Transverse colon (tissue), 4 donors: Measurements from ENCODE around the gene SIRT4. TPM values are rescaled to one million over a fixed set of nuclear protein-coding genes. Genes with fewer than 3 reads are reported as not detected.

ENCODE experiments used
- DNase-seq: peaks from one replicate; pipeline ENCODE4 v3.0.0-alpha.2; 2019
- H3K27ac ChIP-seq, 4 donors: fragments of 200-600 bp; sonication (generic); 2 replicates each; pipeline ENCODE4 v1.5.1; 2016 to 2018; ENCODE audit warnings: inconsistent platforms in 4 of 4
- H3K27me3 ChIP-seq: fragments of 200-600 bp; sonication (generic); 2 replicates; pipeline ENCODE4 v1.5.1; 2017; ENCODE audit warnings: inconsistent platforms
- H3K36me3 ChIP-seq, 4 donors: fragments of 200-600 bp; sonication (generic); 2 replicates each; pipeline ENCODE4 v1.5.1; 2017 to 2019; ENCODE audit warnings: inconsistent platforms in 4 of 4
- H3K4me1 ChIP-seq, 4 donors: fragments of 200-600 bp; sonication (generic); 2 replicates each; pipeline ENCODE4 v1.5.1; 2017 to 2020; ENCODE audit warnings: inconsistent platforms in 4 of 4
- H3K4me3 ChIP-seq, 4 donors: fragments of 200-600 bp; sonication (generic); 1 replicate in 1 of 4; 2 replicates in 3 of 4; pipeline versions ENCODE4 v1.5.1 to v1.6.1; 2017 to 2019; ENCODE audit warnings: inconsistent platforms in 4 of 4
- H3K9me3 ChIP-seq, 2 donors: fragments of 200-600 bp; sonication (generic); 2 replicates each; pipeline ENCODE4 v1.5.1; 2017 to 2019; ENCODE audit warnings: inconsistent platforms in 2 of 2
- EP300 ChIP-seq: sonication (generic); formaldehyde crosslinking; IDR thresholded peaks from one replicate; pipeline ENCODE4 v1.6.1; 2017; ENCODE audit warnings: antibody characterized with exemption, low read depth
- POLR2A ChIP-seq: fragments of 450-650 bp; IDR thresholded peaks from one replicate; pipeline ENCODE4 v1.6.1; 2016; ENCODE audit warnings: antibody characterized with exemption, mild to moderate bottlenecking, moderate library complexity
- POLR2AphosphoS5 ChIP-seq, 3 donors: sonication (generic); formaldehyde crosslinking; IDR thresholded peaks; one replicate each; pipeline ENCODE4 v1.6.1; 2016; ENCODE audit warnings: antibody characterized with exemption in 3 of 3
- WGBS, 2 donors: methylation state at CpG; one replicate each; pipeline ENCODE4 v1.1.5; 2018; ENCODE audit warnings: low coverage in 1 of 2; 5-methylcytosine and 5-hydroxymethylcytosine counted together
- in situ Hi-C, 4 donors: fragments of 200-750 bp; cut with MboI; loops; one replicate each; pipeline versions ENCODE4 v1.15.0 to v1.15.1; 2017; ENCODE audit warnings: low sequenced_read_pairs in 3 of 4, low pct_ligation_motif_present in 1 of 4, low pct_unique_long_range_greater_than_20kb in 1 of 4
- intact Hi-C: fragments of 100-400 bp; cut with DNase I; formaldehyde crosslinking; loops from one replicate; pipeline ENCODE4 v1.15.1; 2023; ENCODE audit warnings: low total_unique reads
- total RNA-seq, 4 donors: library from RNA; depleted of rRNA; stranded (reverse); fragments of >200 nt; gene quantifications; one replicate each; pipeline ENCODE4 v1.1.0, GENCODE V29; 2016
- TF ChIP-seq, protein P1 (sequence below), 5 experiments: fragments of 200-600 bp in 3 of 5; fragments of 450-650 bp in 2 of 5; sonication (generic) in 3 of 5; IDR thresholded peaks; 1 replicate in 2 of 5; 2 replicates in 3 of 5; pipeline ENCODE4 v1.5.1; 2016 to 2017; ENCODE audit warnings: antibody characterized with exemption in 5 of 5, inconsistent platforms in 3 of 5, mild to moderate bottlenecking in 2 of 5, moderate library complexity in 1 of 5

The SIRT4 gene
- total RNA-seq, 4 donors from 2014 or later, result 0.95 to 1.9 TPM; not detected in 2

DNA sequence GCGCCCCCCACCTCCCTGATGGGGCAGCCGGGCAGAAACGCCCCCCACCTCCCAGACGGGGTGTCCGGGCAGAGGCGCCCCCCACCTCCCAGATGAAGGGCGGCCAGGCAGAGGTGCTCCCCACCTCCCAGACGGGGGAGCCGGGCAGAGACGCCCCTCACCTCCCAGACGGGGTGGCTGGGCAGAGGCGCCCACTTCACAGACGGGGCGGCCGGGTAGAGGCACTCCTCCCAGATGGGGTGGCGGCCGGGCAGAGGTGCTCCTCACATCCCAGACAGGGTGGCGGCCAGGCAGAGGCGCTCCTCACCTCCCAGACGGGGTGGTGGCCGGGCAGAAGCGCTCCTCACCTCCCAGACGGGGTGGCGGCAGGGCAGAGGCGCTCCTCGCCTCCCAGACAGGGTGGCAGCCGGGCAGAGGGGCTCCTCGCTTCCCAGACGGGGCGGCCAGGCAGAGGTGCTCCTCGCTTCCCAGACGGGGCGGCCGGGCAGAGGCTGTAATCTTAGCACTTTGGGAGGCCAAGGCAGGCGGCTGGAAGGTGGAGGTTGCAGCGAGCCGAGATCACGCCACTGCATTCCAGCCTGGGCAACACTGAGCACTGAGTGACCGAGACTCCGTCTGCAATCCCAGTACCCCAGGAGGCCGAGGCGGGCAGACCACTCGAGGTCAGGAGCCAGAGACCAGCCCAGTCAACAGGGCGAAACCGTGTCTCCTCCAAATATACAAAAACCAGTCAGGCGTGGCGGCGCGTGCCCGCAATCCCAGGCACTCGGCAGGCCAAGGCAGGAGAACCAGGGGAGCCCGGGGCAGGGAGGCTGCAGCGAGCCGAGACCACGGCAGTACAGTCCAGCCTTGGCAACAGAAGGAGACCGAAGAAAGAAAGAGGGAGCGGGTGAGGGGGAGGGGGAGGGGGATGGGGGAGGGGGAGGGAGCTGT, 23.7 kb upstream of the SIRT4 start:
- Histone ChIP-seq H3K27ac (no peak overlapping the region), H3K9me3 (no peaks in the 10 kb centered on the region), H3K4me1 (no peaks in the 10 kb centered on the region), H3K4me3 (no peak overlapping the region), H3K27me3 (no peaks in the 10 kb centered on the region), H3K36me3 (no peaks in the 10 kb centered on the region)
- no peak for TF ChIP-seq POLR2A
- TF ChIP-seq EP300, result no peak
- TF ChIP-seq POLR2AphosphoS5 (IDR thresholded peaks at IDR 0.05), result no peak
- TF ChIP-seq, protein P1, sequence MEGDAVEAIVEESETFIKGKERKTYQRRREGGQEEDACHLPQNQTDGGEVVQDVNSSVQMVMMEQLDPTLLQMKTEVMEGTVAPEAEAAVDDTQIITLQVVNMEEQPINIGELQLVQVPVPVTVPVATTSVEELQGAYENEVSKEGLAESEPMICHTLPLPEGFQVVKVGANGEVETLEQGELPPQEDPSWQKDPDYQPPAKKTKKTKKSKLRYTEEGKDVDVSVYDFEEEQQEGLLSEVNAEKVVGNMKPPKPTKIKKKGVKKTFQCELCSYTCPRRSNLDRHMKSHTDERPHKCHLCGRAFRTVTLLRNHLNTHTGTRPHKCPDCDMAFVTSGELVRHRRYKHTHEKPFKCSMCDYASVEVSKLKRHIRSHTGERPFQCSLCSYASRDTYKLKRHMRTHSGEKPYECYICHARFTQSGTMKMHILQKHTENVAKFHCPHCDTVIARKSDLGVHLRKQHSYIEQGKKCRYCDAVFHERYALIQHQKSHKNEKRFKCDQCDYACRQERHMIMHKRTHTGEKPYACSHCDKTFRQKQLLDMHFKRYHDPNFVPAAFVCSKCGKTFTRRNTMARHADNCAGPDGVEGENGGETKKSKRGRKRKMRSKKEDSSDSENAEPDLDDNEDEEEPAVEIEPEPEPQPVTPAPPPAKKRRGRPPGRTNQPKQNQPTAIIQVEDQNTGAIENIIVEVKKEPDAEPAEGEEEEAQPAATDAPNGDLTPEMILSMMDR (IDR thresholded peaks at IDR 0.05), result no peak
- DNase-seq, result no peak
- intact Hi-C loops, result no loop called here
- WGBS, 2 donors, result 96% methylated on average over 56 of the region's 57 CpGs; no CpG with 5 or more reads in 1 of the 2 donors
- in situ Hi-C loops, result no loop called here

DNA sequence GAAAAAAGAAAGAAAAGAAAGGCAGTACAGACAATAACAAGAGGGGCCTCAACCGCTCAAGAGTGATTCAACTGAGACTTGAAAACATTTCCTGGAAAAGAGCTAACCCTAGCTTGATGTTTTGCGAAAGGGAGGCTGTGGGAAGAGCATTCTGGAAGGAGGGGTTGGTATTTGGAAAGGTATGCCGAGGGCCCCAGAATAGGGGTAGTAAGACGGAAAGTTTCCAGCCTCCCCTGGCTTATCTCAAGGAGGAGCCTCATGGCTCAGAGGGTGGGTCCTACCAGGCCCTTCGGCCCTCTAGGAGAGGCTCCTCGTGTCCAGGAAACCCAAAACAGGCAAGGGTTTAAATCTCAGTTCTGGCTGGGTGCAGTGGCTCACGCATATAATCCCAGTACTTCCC, 18.8 kb upstream of the SIRT4 start:
- DNase-seq, result no peak
- in situ Hi-C loops, result no loop called here
- WGBS, 2 donors, result 70 to 100% methylated on average over 2 to 7 of the region's 7 CpGs
- Histone ChIP-seq H3K4me3 (no peak overlapping the region), H3K27ac (no peak overlapping the region), H3K36me3 (no peaks in the 10 kb centered on the region), H3K9me3 (no peaks in the 10 kb centered on the region), H3K4me1 (no peaks in the 10 kb centered on the region), H3K27me3 (no peaks in the 10 kb centered on the region)
- TF ChIP-seq, protein P1 (IDR thresholded peaks at IDR 0.05), result no peak
- TF ChIP-seq EP300 (no peak), POLR2AphosphoS5 (IDR thresholded peaks at IDR 0.05) (no peak)
- intact Hi-C loops, result no loop called here

DNA sequence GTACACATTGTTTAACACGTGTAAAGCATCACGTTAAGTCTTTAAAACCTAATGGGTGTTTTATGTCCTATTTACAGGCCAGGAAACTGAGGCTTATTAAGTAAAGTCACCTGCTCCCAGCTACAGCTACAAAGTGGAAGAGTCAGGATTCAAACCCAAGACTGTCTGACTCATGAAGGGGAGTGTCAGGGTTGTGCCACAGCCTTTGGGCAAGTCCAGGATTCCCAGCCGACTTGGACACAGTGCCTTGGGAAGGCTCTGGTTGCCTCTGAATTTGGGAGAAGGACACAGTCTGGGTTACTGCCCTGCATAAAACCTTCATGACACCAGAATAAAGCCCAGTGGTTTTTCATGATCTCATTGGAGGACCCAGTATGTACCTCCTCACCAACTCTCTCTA, 17.7 kb upstream of the SIRT4 start:
- DNase-seq, result no peak
- TF ChIP-seq, protein P1 (IDR thresholded peaks at IDR 0.05), result no peak
- TF ChIP-seq POLR2A (no peak), POLR2AphosphoS5 (IDR thresholded peaks at IDR 0.05) (no peak), EP300 (no peak)
- H3K27ac ChIP-seq, result no peak overlapping the region
- no peaks in the 10 kb centered on the region for H3K36me3 ChIP-seq
- no peaks in the 10 kb centered on the region for H3K4me1 ChIP-seq
- WGBS, 2 donors, result 53 to 66% methylated on average over 2 to 3 of the region's 3 CpGs
- intact Hi-C loops (no loop called here), in situ Hi-C loops (no loop called here)
- H3K9me3 ChIP-seq, result no peaks in the 10 kb centered on the region
- H3K27me3 ChIP-seq, result no peaks in the 10 kb centered on the region
- H3K4me3 ChIP-seq, result no peak overlapping the region

DNA sequence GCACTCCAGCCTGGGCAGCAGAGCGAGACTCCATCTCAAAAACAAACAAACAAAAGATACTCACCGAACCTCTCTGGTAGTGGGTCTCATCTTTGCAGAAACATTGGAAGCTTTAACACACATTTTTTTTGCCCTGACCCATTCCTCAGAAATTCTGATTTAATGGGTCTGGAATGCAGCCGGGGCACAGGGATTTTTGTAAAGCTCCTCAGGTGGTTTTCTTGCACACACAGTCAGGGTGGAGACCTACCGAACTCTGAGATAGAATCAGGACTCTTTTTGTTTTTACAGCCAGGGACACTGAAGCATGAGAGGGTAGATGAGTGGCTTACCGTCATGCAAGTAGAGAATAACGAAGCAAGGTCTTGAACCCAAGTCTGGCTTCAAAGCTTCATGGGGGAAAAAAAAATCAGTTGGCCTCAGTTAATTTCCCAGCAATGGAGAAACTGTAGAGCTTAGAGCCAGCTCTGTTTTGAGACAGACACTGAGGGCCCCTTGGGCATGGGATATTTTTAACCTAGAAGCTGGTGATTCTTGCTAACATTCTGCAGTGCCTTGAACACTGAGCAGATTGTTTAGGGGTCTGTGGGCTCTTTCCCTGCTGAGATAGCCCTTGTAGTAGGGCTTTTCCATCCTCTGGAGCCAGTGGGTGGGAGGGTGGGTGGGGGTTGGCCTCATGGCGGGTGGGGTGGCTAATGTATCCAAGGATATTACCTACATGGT, 15.2 kb upstream of the SIRT4 start:
- Histone ChIP-seq H3K9me3 (no peaks in the 10 kb centered on the region), H3K4me1 (peaks cover 0 to 9% (median 6%) of the 10 kb centered on the region in 4 donors), H3K36me3 (no peaks in the 10 kb centered on the region), H3K4me3 (no peak overlapping the region), H3K27me3 (no peaks in the 10 kb centered on the region), H3K27ac (no peak overlapping the region)
- in situ Hi-C loops, result no loop called here
- TF ChIP-seq POLR2AphosphoS5 (IDR thresholded peaks at IDR 0.05) (no peak), EP300 (no peak), POLR2A (no peak)
- TF ChIP-seq, protein P1 (IDR thresholded peaks at IDR 0.05), result no peak
- no peak for DNase-seq
- 62 to 71% methylated on average over 5 to 7 of the region's 7 CpGs for whole genome bisulfite sequencing, 2 donors
- intact Hi-C loops, result no loop called here
